Measurements from ENCODE around the gene DEDD.

Gene DEDD

DNA sequence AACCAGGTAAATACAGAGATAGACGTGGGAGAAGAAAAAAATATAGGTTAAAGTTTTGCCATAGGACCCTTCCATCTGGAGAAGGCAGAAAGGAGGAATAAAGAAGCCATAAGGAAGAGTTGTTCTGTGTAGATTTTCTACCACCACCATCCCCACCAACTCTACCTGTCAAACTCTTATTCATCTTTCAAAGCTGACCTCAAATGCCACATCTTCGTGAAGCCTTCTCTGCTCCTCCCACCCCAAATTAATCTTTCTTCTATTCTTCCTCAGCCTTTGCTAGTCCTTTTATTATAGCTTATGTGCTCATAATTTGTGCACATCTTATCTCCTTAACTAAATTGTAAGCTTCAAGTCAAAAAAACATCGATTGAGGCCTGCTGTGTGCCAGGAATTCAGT is 41.9 kb downstream of the DEDD start:
- no peak for DNase-seq

DNA sequence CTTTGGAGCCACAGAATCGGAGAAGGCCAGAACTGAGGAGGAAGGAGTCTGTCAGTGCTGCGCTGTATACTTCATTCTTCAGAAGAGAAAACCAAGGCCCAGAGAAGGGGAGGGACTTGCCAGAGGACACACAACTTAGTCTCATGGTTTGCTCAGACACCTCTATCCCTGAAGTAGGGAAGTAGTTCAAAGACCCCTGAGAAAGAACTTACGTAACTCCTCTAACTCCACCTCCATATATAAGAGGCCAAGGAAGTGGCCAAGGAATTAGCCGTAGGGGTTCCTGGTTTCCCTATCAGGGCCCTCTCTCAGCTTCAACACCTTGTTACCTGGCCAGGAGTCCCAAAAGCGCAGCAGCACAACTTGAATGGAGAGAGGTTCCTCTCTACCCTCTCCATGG is 42.5 kb downstream of the DEDD start:
- DNase-seq = no peak

- no peak for DNase-seq
These were observed 43.1 kb downstream of the DEDD start, which contains the start of gene NECTIN4 for GRCh38 chr1:161089251-161089924. TSS of gene NECTIN4 (minus strand) at chr1:161089558. CDS start at chr1:161089296, 262 bp downstream.

- no peak for DNase-seq
These were observed 43.8 kb downstream of the DEDD start for GRCh38 chr1:161088587-161089110.

- no peak for DNase-seq
These were observed 46.0 kb downstream of the DEDD start for GRCh38 chr1:161086457-161086856.

DNA sequence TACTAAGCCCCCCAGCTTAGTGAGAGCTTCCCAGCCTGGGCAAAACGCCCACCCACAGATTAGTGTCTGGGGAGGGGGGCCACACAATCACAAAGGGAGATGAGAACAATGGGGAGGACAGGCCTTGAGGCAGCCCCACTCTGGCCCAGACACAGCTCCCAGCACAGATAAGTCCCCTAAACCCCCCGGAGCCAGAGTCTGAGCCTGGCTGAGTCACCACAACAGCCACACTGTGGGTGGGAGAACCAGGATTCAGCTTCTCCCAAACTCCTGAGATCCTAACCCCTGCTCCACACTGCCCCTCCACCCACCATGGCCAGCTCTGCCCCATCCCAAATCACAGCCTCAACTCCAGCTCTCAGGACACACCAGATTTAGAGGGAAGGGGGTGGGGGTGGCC is 47.3 kb downstream of the DEDD start:
- no peak for DNase-seq

- DNase-seq = no peak
These were observed 47.9 kb downstream of the DEDD start for GRCh38 chr1:161084597-161084988.

- DNase-seq = no peak
These were observed 48.5 kb downstream of the DEDD start for GRCh38 chr1:161083748-161084596.

DNA sequence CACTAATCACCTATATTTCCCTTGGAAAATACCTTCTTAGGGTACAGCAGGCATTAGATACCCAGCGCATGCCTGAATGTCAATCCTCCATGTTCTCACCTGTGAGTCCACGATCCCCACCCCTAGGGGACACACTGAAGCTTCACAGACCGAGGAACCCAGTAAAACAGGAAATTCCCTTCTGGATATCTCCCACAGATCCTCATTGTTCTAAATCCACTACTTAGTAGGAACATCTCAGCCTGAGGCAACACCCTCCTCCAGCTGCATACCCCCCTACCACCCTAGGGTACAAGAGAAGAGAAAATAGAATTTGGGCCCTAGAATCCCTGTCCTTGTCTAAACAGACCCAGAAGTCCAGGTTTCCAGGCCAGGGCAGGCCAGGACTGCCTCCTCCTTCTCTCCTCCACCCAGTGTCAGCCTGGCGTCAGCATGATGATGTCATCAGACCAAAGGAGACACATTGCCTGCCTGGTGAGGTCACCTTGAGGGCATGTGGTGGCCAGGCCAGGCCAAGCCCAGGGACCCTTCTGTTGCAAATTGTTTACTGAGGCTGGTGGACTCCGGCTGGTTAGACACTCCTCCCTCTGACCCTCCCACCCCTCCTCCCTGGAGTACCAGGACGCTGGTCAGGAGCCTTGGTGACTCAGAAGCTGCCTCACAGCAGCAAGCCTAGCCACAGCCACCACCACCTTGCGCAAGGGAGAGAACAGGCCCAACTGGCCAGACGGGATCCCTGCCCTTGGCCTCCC is 49.3 kb downstream of the DEDD start:
- DNase-seq = no peak

- no peak for DNase-seq
These were observed 50.0 kb downstream of the DEDD start for GRCh38 chr1:161082483-161082882.

- DNase-seq = no peak
These were observed 50.9 kb downstream of the DEDD start for GRCh38 chr1:161081519-161081918.

DNA sequence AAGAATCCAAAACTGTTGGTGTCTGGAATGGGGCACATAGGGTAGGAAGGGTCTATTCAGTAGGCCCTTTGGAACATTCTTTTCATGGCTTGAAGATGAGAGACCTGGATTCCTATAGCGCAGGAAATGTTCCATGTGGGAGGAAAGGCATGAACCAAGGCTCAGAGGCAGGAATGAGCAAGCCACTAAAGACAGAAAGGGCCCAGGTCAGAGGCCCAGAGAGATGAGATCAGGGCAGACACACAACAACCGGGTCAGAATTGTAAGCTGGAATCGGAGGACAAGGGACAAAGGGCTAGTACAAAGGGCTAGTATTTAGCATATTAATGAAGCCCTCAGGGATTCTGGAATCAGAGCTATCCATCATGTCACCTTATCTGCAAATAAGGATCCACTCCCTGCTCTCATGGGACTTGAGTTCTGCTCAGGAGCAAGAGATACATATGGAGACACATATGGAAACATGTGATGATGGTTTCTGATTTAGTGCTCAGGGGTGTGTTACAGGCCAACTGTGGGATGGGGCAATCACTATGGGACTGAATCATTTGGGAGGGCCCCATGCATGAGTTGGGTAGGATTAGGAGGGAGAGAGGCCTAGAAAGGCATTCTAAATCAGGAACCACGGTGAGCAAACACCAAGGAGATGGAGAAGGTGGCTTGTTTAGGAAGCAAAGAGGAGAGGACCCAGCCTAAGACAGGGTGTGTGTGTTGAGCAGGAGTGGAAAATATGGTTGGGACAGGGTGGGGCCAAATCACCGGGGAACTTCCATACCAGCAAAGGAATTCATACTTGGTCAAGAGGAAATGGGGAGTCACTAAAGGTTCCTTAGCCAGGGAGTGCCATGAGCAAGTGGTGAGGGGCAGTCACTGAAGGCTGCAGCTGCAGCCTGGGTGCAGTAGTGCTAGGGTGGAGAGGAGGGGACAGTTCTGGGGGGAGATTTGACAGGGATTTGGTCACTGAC is 51.7 kb downstream of the DEDD start:
- no peak for DNase-seq

DNA sequence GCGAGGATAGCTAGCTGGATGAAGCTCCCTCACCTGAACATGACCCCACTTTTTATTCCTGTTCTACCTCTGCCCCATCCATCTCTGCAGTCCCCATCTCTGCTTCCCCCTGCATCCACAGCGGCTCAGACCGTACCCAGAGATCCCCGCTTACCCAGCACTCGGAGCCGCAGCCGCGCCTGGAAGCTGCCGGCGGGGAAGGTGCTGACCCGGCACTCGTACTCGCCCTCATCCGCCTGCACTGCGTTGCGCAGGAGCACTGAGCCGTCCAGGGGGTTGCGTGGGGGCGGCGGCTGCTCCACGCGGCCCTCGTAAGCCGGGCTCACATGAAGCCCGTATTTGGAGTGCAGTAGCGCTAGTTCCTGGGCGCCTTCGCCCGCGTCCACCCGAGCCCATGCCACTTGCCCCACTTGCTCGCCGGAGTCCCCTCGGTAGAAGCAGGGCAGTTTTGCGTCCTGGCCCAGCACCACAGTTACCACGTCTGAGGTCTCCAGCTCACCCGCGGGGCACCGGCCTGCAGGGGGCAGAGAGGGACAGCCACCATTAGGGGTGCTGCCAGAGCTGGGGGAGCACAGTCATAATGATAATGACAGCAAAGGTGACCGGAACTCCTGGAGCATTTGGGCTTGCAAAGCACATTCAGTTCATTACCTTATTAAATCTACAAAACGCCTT is 52.9 kb downstream of the DEDD start:
- no peak for DNase-seq

DNA sequence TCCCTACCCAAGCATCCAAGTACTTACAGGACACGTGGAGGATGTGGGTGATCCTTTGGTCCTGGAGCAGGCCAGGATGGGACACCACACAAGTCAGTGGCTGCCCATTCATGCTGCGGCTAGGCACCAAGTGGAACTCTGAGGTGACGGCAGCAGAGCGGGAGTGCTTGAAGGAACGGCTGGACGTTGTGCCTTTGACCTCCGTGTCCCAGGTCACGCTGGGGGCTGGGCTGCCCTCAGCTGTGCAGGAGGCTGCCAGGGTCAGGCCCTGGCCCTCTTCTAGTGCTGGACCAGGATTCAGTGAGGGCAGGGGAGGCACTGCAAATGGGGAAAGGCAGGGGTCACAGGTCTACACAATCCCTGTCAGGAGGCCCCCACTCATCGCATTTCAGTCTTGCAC is 55.0 kb downstream of the DEDD start:
- DNase-seq = no peak

DNA sequence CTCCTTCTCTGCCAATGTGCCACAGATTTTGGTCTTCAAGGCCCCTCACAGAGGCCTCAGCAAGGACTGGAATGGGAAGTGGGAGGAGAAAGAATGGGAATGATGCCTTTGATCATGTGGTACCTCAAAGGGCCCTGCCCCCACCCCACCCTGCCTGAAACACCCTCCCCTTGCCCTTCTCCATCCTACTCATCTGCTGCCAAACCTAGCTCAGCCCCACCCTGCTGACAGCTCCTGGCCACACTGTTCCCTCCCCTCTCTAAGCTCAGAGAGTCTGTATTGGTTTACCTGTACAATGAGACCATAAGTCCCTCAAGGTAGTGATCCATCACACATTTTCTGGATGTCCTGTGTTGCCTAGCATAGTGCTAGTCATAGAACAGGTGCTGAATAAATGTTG is 56.1 kb downstream of the DEDD start:
- no peak for DNase-seq

GRCh38 chr1:161074676-161075368 is 57.6 kb downstream of the DEDD start:
- DNase-seq = no peak

GRCh38 chr1:161073474-161074121 is 58.9 kb downstream of the DEDD start:
- DNase-seq = no peak

GRCh38 chr1:161072751-161073449 is 59.6 kb downstream of the DEDD start:
- DNase-seq = no peak

DNA sequence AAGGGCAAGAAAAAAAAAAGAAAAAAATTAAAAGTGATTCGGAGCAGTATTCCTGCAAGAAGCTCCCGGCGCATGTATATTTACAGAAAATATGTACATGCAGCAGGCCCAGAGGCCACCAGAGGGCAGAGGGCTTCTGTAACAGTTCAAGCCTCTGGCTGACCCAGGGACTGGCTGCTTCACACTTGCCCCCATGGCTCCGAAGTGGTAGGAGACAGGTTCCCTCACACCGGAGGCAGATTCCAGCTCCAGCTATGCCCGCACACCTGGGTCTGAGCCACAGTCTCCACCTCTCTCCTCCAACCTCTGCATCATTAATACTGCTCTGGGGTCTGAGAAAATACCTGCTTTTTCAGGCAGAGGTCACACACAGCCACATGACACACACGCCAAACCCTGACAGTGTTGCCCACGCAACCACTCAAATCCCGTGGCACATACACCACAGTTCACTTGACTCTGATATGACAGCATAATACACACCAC is 60.5 kb downstream of the DEDD start:
- DNase-seq = no peak
